Eye (tissue), 1 donor: ENCODE results near the gene GGACT.

Source experiments
- DNase-seq: peaks from one replicate; pipeline ENCODE4 v3.0.0-alpha.2; 2015

The GGACT gene

GRCh38 chr13:100510208-100510957 is 78.2 kb downstream of the GGACT start:
- DNase-seq = peak; percentile 82

- DNase-seq = peak; percentile 66
Observed at GRCh38 chr13:100508996-100509395, 79.6 kb downstream of the GGACT start.

- DNase-seq = peak; percentile 84
Observed at GRCh38 chr13:100508455-100508854, 80.1 kb downstream of the GGACT start.

- no peak for DNase-seq
Observed at GRCh38 chr13:100506600-100507422, 81.8 kb downstream of the GGACT start.

GRCh38 chr13:100506154-100506553 is 82.4 kb downstream of the GGACT start:
- DNase-seq = no peak

- DNase-seq = no peak
Observed at GRCh38 chr13:100503622-100504021, 85.0 kb downstream of the GGACT start.

- no peak for DNase-seq
Observed at GRCh38 chr13:100502446-100502845, 86.1 kb downstream of the GGACT start.

GRCh38 chr13:100497389-100497788 is 91.2 kb downstream of the GGACT start:
- DNase-seq = no peak

GRCh38 chr13:100495455-100495854 is 93.1 kb downstream of the GGACT start:
- DNase-seq = no peak

- no peak for DNase-seq
Observed at GRCh38 chr13:100493418-100493817, 95.2 kb downstream of the GGACT start.

GRCh38 chr13:100491164-100491842 is 97.3 kb downstream of the GGACT start:
- no peak for DNase-seq

GRCh38 chr13:100490692-100491091 is 97.9 kb downstream of the GGACT start:
- no peak for DNase-seq

GRCh38 chr13:100485265-100485664 is 103.3 kb downstream of the GGACT start:
- DNase-seq = no peak

- DNase-seq = no peak
Observed at GRCh38 chr13:100484702-100485101, 103.9 kb downstream of the GGACT start.

GRCh38 chr13:100483841-100484381 is 104.7 kb downstream of the GGACT start:
- no peak for DNase-seq

- DNase-seq = no peak
Observed at GRCh38 chr13:100483139-100483538, 105.5 kb downstream of the GGACT start.

GRCh38 chr13:100480676-100481075 is 107.9 kb downstream of the GGACT start:
- DNase-seq = no peak
